HG02973 (cell line): ENCODE results near the gene CD4.

Experiments used
- ATAC-seq: cut with Tn5 transposase; IDR thresholded peaks from one replicate; pipeline ENCODE4 v1.9.1; 2021; ENCODE audit warnings: moderate library complexity; ENCODE audit not compliant: unreplicated experiment

Gene CD4

GRCh38 chr12:6765048-6765633 is 24.2 kb upstream of the CD4 start:
- no peak for ATAC-seq

- peak; percentile 4 for ATAC-seq
These were observed 23.4 kb upstream of the CD4 start, which contains the start of gene PTMS for GRCh38 chr12:6765634-6766581. Gene PTMS (plus strand): TSS chr12:6766363. CDS start chr12:6766706, 343 bp downstream.

GRCh38 chr12:6766651-6767349 is 22.5 kb upstream of the CD4 start:
- ATAC-seq, result peak; percentile 36

- ATAC-seq, result no peak
These were observed 21.7 kb upstream of the CD4 start for GRCh38 chr12:6767353-6768319.

GRCh38 chr12:6768437-6768914 is 20.9 kb upstream of the CD4 start:
- no peak for ATAC-seq

- no peak for ATAC-seq
These were observed 20.3 kb upstream of the CD4 start for GRCh38 chr12:6768990-6769389.

GRCh38 chr12:6769666-6770065 is 19.7 kb upstream of the CD4 start:
- no peak for ATAC-seq

- no peak for ATAC-seq
These were observed 19.2 kb upstream of the CD4 start for GRCh38 chr12:6770094-6770493.

GRCh38 chr12:6770600-6770999 is 18.7 kb upstream of the CD4 start:
- no peak for ATAC-seq

- ATAC-seq, result no peak
These were observed 18.2 kb upstream of the CD4 start for GRCh38 chr12:6771091-6771495.

GRCh38 chr12:6771509-6772330 is 17.6 kb upstream of the CD4 start:
- ATAC-seq, result no peak

- no peak for ATAC-seq
These were observed 17.0 kb upstream of the CD4 start, which contains the start of gene LAG3 for GRCh38 chr12:6772331-6772695. Gene LAG3 (plus strand): TSS chr12:6772520. CDS start chr12:6772853, 333 bp downstream.

GRCh38 chr12:6772726-6773589 is 16.4 kb upstream of the CD4 start:
- ATAC-seq, result no peak

GRCh38 chr12:6773590-6774351 is 15.6 kb upstream of the CD4 start:
- no peak for ATAC-seq

GRCh38 chr12:6774499-6775062 is 14.7 kb upstream of the CD4 start:
- ATAC-seq, result no peak

- ATAC-seq, result no peak
These were observed 13.8 kb upstream of the CD4 start for GRCh38 chr12:6775185-6776174.
